Panc1 (cell line): ENCODE measurements around the gene TDRD7.

Experiments used
- CTCF ChIP-seq: fragments of 450-650 bp; IDR thresholded peaks from 2 replicates; pipeline ENCODE4 v1.5.1; 2017; ENCODE audit warnings: mild to moderate bottlenecking
- POLR2AphosphoS5 ChIP-seq: IDR thresholded peaks from 2 replicates; pipeline ENCODE4 v1.6.1; 2012; ENCODE audit warnings: mild to moderate bottlenecking, low read depth, low read length, moderate library complexity
- REST ChIP-seq, 2 experiments: IDR thresholded peaks; 2 replicates each; pipeline ENCODE4 v1.6.1; 2011 to 2012; ENCODE audit warnings: low read depth in 2 of 2, control low read depth in 1 of 2, low read length in 1 of 2, mild to moderate bottlenecking in 1 of 2, moderate library complexity in 1 of 2; ENCODE audit not compliant: insufficient read depth in 1 of 2
- SIN3A ChIP-seq: IDR thresholded peaks from 2 replicates; pipeline ENCODE4 v1.6.1; 2012; ENCODE audit warnings: low read depth, mild to moderate bottlenecking, low read length, moderate library complexity, borderline replicate concordance; ENCODE audit not compliant: insufficient read depth
- TCF7L2 ChIP-seq: IDR thresholded peaks from 2 replicates; pipeline ENCODE4 v1.6.1; 2011; ENCODE audit warnings: mild to moderate bottlenecking, low read depth, low read length, inconsistent platforms

GRCh38 chr9:97543561-97543960, 131.7 kb downstream of the TDRD7 start:
- no peak for TF ChIP-seq CTCF
- no peak for TF ChIP-seq TCF7L2
- no peak for TF ChIP-seq REST (IDR thresholded peaks at IDR 0.05; ENCODE audit: insufficient read depth in 1 of 2, low read depth in 2 of 2, low read length in 1 of 2)
- TF ChIP-seq SIN3A, result no peak
- TF ChIP-seq POLR2AphosphoS5, result no peak
